PC-9 (cell line): ENCODE data around the gene MTG2. TPM values are rescaled to one million over a fixed set of nuclear protein-coding genes. Genes with fewer than 3 reads are reported as not detected.

ENCODE experiments used
- BruUV-seq: library from RNA; stranded (reverse); fragments of 400-500 nt; replicated peaks from 2 replicates; lab custom pipeline; 2021; lab: Mats Ljungman, UMichigan
- CTCF ChIA-PET: fragments of 300-600 bp; sonication (Branson Sonifier 250); formaldehyde crosslinking; loops from one replicate; lab custom pipeline; 2022; ENCODE audit warnings: antibody characterized with exemption; lab: Charles Lee
- POLR2A ChIA-PET: fragments of 300-600 bp; sonication (Branson Sonifier 250); formaldehyde crosslinking; loops from one replicate; lab custom pipeline; 2022; ENCODE audit warnings: antibody characterized with exemption; ENCODE audit not compliant: unreplicated experiment; lab: Charles Lee
- DNase-seq, 2 experiments: peaks; one replicate each; pipeline versions ENCODE4 v3.0.0 to v3.0.0-alpha.2; 2015 to 2022; ENCODE audit warnings: mixed read lengths in 1 of 2
- H2AFZ ChIP-seq: fragments of 200-600 bp; sonication (generic); 2 replicates; pipeline ENCODE4 v1.8.1; 2017; ENCODE audit warnings: antibody characterized with exemption
- H3F3A ChIP-seq: fragments of 200-600 bp; sonication (generic); 2 replicates; pipeline ENCODE4 v1.8.1; 2017; ENCODE audit warnings: antibody characterized with exemption, mild to moderate bottlenecking, low read depth; ENCODE audit not compliant: insufficient read depth
- H3K27ac ChIP-seq: fragments of 200-600 bp; sonication (generic); 2 replicates; pipeline ENCODE4 v1.6.1; 2016; ENCODE audit warnings: mixed run types
- H3K27me3 ChIP-seq: fragments of 200-600 bp; sonication (generic); 2 replicates; pipeline ENCODE4 v1.6.1; 2016; ENCODE audit warnings: low read depth, mixed run types; ENCODE audit not compliant: insufficient read depth
- H3K36me3 ChIP-seq: fragments of 200-600 bp; sonication (generic); 2 replicates; pipeline ENCODE4 v1.6.1; 2016; ENCODE audit warnings: low read depth, mixed run types
- H3K4me1 ChIP-seq: fragments of 200-600 bp; sonication (generic); replicated peaks from 2 replicates; pipeline ENCODE4 v1.6.1; 2016; ENCODE audit warnings: mixed run types; ENCODE audit not compliant: insufficient read depth
- H3K4me2 ChIP-seq: fragments of 200-600 bp; sonication (generic); 2 replicates; pipeline ENCODE4 v1.6.1; 2017; ENCODE audit warnings: mixed run types
- H3K4me3 ChIP-seq: fragments of 200-600 bp; sonication (generic); 2 replicates; pipeline ENCODE4 v1.6.1; 2016; ENCODE audit warnings: mixed run types
- H3K79me2 ChIP-seq: fragments of 200-600 bp; sonication (generic); 2 replicates; pipeline ENCODE4 v1.6.1; 2017; ENCODE audit warnings: low read depth, mixed run types
- H3K9me2 ChIP-seq: fragments of 200-600 bp; sonication (generic); 2 replicates; pipeline ENCODE4 v1.8.1; 2017; ENCODE audit warnings: mild to moderate bottlenecking; ENCODE audit not compliant: insufficient read depth
- H3K9me3 ChIP-seq: fragments of 200-600 bp; sonication (generic); 2 replicates; pipeline ENCODE4 v1.8.1; 2016; ENCODE audit warnings: low read depth; ENCODE audit not compliant: insufficient read depth
- H4K20me1 ChIP-seq: fragments of 200-600 bp; sonication (generic); 2 replicates; pipeline ENCODE4 v1.8.1; 2017; ENCODE audit not compliant: insufficient read depth
- CTCF ChIP-seq: fragments of 200-600 bp; sonication (generic); conservative IDR thresholded peaks from 2 replicates; pipeline ENCODE4 v1.6.1; 2017; ENCODE audit warnings: mixed run types, antibody characterized with exemption, mild to moderate bottlenecking, moderate library complexity
- EZH2 ChIP-seq: fragments of 200-600 bp; sonication (generic); IDR thresholded peaks from 2 replicates; pipeline ENCODE4 v1.8.0; 2017; ENCODE audit warnings: antibody characterized with exemption, low read depth
- intact Hi-C: fragments of 100-400 bp; cut with micrococcal nuclease; formaldehyde crosslinking; loops from one replicate; pipeline ENCODE4 v1.10.0; 2022; ENCODE audit not compliant: unreplicated experiment
- total RNA-seq: library from RNA; stranded (reverse); gene quantifications from 2 replicates; pipeline ENCODE4 v1.2.3, GENCODE V29; 2021

The MTG2 gene
- total RNA-seq, 1 experiment from 2014 or later: 58.1 TPM

- ChIA-PET CTCF (no interaction called here), POLR2A (no interaction called here)
- Histone ChIP-seq H2AFZ (no peak overlapping the region), H3K9me3 (no peaks in the 10 kb centered on the region), H3K9me2 (no peaks in the 10 kb centered on the region), H3K79me2 (peaks cover 97% of the 10 kb centered on the region), H3K4me3 (no peak overlapping the region), H3K4me2 (no peak overlapping the region), H3K4me1 (0 out of 2 replicates have a peak, but pooled peaks cover 5% of the 10 kb centered on the region), H3K27me3 (no peaks in the 10 kb centered on the region), H3K27ac (no peak overlapping the region), H3K36me3 (peaks cover 14% of the 10 kb centered on the region), H4K20me1 (peaks cover 98% of the 10 kb centered on the region), H3F3A (no peaks in the 10 kb centered on the region)
- no TSS peak for BruUV-seq
- TF ChIP-seq EZH2: no peak
- no peak for TF ChIP-seq CTCF
- intact Hi-C loops: no loop called here
- DNase-seq: no peak
Measured at GRCh38 chr20:62246431-62246830, 63.6 kb downstream of the MTG2 start.

- Histone ChIP-seq H3K4me3 (no peak overlapping the region), H3K27ac (no peak overlapping the region), H3K79me2 (peaks cover 97% of the 10 kb centered on the region), H3K9me2 (no peaks in the 10 kb centered on the region), H3K4me2 (no peak overlapping the region), H3F3A (no peaks in the 10 kb centered on the region), H3K4me1 (no peaks in the 10 kb centered on the region), H3K36me3 (peaks cover 9% of the 10 kb centered on the region), H3K27me3 (no peaks in the 10 kb centered on the region), H4K20me1 (peaks cover 98% of the 10 kb centered on the region), H2AFZ (no peak overlapping the region), H3K9me3 (no peaks in the 10 kb centered on the region)
- TF ChIP-seq EZH2 (no peak), CTCF (no peak)
- POLR2A ChIA-PET: no interaction called here
- no TSS peak for BruUV-seq
- intact Hi-C loops: no loop called here
- CTCF ChIA-PET: no interaction called here
- no peak for DNase-seq
Measured at GRCh38 chr20:62246872-62247652, 64.2 kb downstream of the MTG2 start.

DNA sequence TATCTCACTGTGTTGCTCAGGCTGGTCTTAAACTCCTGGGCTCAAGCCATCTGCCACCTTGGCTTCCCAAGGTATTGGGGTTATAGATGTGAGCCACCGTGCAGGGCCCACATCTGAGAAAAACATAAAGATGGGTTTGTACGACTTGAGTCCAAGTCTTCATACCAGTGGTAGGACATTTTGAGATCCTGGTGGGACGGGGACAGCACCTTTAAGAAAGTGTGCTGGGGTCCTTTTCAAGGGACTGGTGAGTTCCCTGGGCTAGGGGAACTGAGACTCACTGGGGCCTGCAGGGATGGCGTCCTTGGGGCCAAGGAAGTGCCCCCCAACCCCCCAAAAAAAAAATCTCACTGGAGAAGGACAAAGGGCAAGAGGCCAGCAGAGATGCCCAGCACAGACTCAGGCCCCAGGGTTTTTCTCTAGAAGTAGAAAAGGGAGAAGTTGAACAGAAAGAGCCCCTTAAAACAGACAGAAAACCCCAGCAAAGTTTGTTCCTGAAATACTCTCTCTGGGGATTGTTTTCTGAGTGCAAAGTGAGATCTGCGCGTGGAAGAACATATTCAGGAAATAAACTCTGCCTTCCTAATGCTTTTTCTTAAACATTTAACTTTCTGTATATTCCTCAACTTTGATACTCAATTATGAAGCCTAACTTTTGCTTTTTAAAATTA, 66.2 kb downstream of the MTG2 start:
- Histone ChIP-seq H3K4me2 (no peak overlapping the region), H3K79me2 (peaks cover 91% of the 10 kb centered on the region), H3K9me3 (no peaks in the 10 kb centered on the region), H4K20me1 (peaks cover 97% of the 10 kb centered on the region), H3K27ac (no peak overlapping the region), H3K27me3 (no peaks in the 10 kb centered on the region), H3K4me1 (no peaks in the 10 kb centered on the region), H3F3A (no peaks in the 10 kb centered on the region), H3K4me3 (no peak overlapping the region), H3K36me3 (peaks cover 3% of the 10 kb centered on the region; the same call in 1 of the 2 replicates), H3K9me2 (no peaks in the 10 kb centered on the region), H2AFZ (no peak overlapping the region)
- no TSS peak for BruUV-seq
- CTCF ChIA-PET: no interaction called here
- intact Hi-C loops: no loop called here
- no peak for TF ChIP-seq CTCF
- no peak for TF ChIP-seq EZH2
- DNase-seq: no peak
- POLR2A ChIA-PET: no interaction called here
